ENCODE data around the gene PTPRM.

The PTPRM gene

DNA sequence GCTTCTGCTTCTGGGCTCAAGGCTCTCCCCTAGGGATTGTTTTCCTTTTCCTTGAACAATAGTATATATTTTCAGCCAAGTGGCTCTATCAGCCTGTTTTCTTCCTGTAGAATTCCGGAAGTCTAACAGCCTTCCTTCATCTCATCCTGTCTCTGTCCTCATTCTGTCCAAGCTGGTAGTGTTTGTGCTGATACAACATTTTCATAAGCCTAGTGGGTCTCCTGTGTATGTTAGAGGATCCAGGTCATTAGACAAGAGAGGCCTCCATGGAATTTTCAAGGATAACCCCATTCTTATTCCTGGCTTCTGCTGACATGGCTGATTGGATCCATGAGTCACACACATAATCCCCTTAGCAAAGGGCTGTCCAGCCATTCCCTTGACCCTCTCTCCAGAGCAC is 467.6 kb downstream of the PTPRM start:
- Histone ChIP-seq H3K4me2 (ENCODE audit: insufficient read depth, low read length) (no peak overlapping the region), H3K4me1 (ENCODE audit: insufficient read depth, low read length) (no peaks in the 10 kb centered on the region), H3K27ac (ENCODE audit: low read length) (no peak overlapping the region), H3K79me2 (ENCODE audit: insufficient read depth, low read length) (no peaks in the 10 kb centered on the region), H3K9me3 (ENCODE audit: insufficient read depth, low read length, severe bottlenecking) (no peaks in the 10 kb centered on the region), H2AFZ (ENCODE audit: low read depth, low read length) (no peak overlapping the region), H3K27me3 (ENCODE audit: insufficient read depth, low read length, poor library complexity) (no peaks in the 10 kb centered on the region), H4K20me1 (ENCODE audit: insufficient read depth, low read length) (no peaks in the 10 kb centered on the region), H3K9ac (ENCODE audit: low read depth, low read length) (no peak overlapping the region), H3K36me3 (ENCODE audit: insufficient read depth, low read length) (no peaks in the 10 kb centered on the region), H3K4me3 (ENCODE audit: low read depth in 1 of 2, low read length in 2 of 2) (no peak overlapping the region)
- ATAC-seq (ENCODE audit: insufficient read depth, low read depth): no peak
- TF ChIP-seq, protein P1, sequence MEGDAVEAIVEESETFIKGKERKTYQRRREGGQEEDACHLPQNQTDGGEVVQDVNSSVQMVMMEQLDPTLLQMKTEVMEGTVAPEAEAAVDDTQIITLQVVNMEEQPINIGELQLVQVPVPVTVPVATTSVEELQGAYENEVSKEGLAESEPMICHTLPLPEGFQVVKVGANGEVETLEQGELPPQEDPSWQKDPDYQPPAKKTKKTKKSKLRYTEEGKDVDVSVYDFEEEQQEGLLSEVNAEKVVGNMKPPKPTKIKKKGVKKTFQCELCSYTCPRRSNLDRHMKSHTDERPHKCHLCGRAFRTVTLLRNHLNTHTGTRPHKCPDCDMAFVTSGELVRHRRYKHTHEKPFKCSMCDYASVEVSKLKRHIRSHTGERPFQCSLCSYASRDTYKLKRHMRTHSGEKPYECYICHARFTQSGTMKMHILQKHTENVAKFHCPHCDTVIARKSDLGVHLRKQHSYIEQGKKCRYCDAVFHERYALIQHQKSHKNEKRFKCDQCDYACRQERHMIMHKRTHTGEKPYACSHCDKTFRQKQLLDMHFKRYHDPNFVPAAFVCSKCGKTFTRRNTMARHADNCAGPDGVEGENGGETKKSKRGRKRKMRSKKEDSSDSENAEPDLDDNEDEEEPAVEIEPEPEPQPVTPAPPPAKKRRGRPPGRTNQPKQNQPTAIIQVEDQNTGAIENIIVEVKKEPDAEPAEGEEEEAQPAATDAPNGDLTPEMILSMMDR (IDR thresholded peaks at IDR 0.05; ENCODE audit: borderline replicate concordance, extremely low read depth, low read length, poor library complexity, severe bottlenecking): no peak
- TF ChIP-seq EZH2 (IDR thresholded peaks at IDR 0.05; ENCODE audit: borderline replicate concordance, low read depth, low read length, severe bottlenecking): no peak
- DNase-seq: no peak

DNA sequence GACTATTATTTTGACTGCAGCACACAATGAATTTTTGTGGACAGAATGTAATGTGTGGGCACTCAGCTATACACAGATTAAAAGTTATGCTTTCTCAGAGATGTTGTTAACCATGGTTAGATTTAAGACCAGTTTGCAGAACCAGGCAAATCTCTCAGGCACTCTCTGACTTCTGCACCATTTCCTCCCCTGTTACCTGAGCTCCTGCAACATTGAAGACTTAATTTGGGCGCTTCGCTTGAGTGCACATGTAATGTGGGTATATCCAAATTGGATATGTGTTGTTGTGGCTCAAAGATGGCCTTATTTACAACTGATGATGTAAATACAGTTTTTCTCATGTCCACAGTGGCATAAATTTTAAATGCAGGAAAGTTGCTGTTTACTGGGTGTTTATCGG is 469.4 kb downstream of the PTPRM start:
- no peak overlapping the region for H2AFZ ChIP-seq (ENCODE audit: low read depth, low read length)
- no peak overlapping the region for H3K4me2 ChIP-seq (ENCODE audit: insufficient read depth, low read length)
- DNase-seq: no peak
- no peak overlapping the region for H3K4me3 ChIP-seq (ENCODE audit: low read depth in 1 of 2, low read length in 2 of 2)
- no peaks in the 10 kb centered on the region for H3K79me2 ChIP-seq (ENCODE audit: insufficient read depth, low read length)
- H3K9ac ChIP-seq (ENCODE audit: low read depth, low read length): no peak overlapping the region
- ATAC-seq (ENCODE audit: insufficient read depth, low read depth): no peak
- no peak overlapping the region for H3K27ac ChIP-seq (ENCODE audit: low read length)
- no peaks in the 10 kb centered on the region for H3K36me3 ChIP-seq (ENCODE audit: insufficient read depth, low read length)
- TF ChIP-seq EZH2 (IDR thresholded peaks at IDR 0.05; ENCODE audit: borderline replicate concordance, low read depth, low read length, severe bottlenecking): no peak
- TF ChIP-seq, protein P1 (IDR thresholded peaks at IDR 0.05; ENCODE audit: borderline replicate concordance, extremely low read depth, low read length, poor library complexity, severe bottlenecking): no peak
- no peaks in the 10 kb centered on the region for H3K27me3 ChIP-seq (ENCODE audit: insufficient read depth, low read length, poor library complexity)
- H3K9me3 ChIP-seq (ENCODE audit: insufficient read depth, low read length, severe bottlenecking): no peaks in the 10 kb centered on the region
- H4K20me1 ChIP-seq (ENCODE audit: insufficient read depth, low read length): no peaks in the 10 kb centered on the region
- no peaks in the 10 kb centered on the region for H3K4me1 ChIP-seq (ENCODE audit: insufficient read depth, low read length)

DNA sequence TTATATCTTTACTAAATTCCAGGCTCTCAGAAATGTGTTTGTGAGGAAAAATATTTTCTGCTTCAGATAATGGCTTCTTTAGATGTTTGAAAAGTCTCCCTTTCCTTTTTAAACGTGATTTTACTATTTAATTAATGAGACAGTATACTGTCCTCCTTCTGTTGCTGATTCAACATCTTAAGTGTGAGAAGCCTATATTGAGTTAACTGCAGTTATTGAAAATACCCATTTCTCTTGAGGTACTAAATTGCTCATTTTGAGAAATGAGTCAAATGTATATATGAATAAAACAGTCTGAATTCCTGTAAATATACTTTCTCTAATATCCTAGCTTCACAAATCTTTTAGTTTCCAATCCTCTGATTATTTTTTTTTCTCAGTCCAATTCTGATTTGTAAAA is 470.2 kb downstream of the PTPRM start:
- ATAC-seq (ENCODE audit: insufficient read depth, low read depth) (no peak), DNase-seq (no peak)
- no peaks in the 10 kb centered on the region for H3K4me1 ChIP-seq (ENCODE audit: insufficient read depth, low read length)

More for the DNA sequence above, 470.2 kb downstream of the PTPRM start:
- no peaks in the 10 kb centered on the region for H3K79me2 ChIP-seq (ENCODE audit: insufficient read depth, low read length)
- H3K9ac ChIP-seq (ENCODE audit: low read depth, low read length): no peak overlapping the region
- H4K20me1 ChIP-seq (ENCODE audit: insufficient read depth, low read length): no peaks in the 10 kb centered on the region
- no peak overlapping the region for H3K27ac ChIP-seq (ENCODE audit: low read length)
- H3K4me3 ChIP-seq (ENCODE audit: low read depth in 1 of 2, low read length in 2 of 2): no peak overlapping the region
- TF ChIP-seq, protein P1 (IDR thresholded peaks at IDR 0.05; ENCODE audit: borderline replicate concordance, extremely low read depth, low read length, poor library complexity, severe bottlenecking): no peak
- no peak for TF ChIP-seq EZH2 (IDR thresholded peaks at IDR 0.05; ENCODE audit: borderline replicate concordance, low read depth, low read length, severe bottlenecking)
- H3K27me3 ChIP-seq (ENCODE audit: insufficient read depth, low read length, poor library complexity): no peaks in the 10 kb centered on the region
- H3K36me3 ChIP-seq (ENCODE audit: insufficient read depth, low read length): no peaks in the 10 kb centered on the region
- no peak overlapping the region for H3K4me2 ChIP-seq (ENCODE audit: insufficient read depth, low read length)
- no peaks in the 10 kb centered on the region for H3K9me3 ChIP-seq (ENCODE audit: insufficient read depth, low read length, severe bottlenecking)
- no peak overlapping the region for H2AFZ ChIP-seq (ENCODE audit: low read depth, low read length)

Measured in DND-41 (cell line).